Stimulated activated CD8-positive, alpha-beta memory T cell treated with anti-CD3 and anti-CD28 coated beads, Interleukin-12 subunit alpha, Interleukin-12 subunit beta, amount 100 ng/mL, for 24 hours (primary cell): ENCODE results near the gene STRIP1.
"Not testable (repeated sequence)": the region's sequence is repeated elsewhere in the genome, so short reads cannot be mapped to it uniquely, and the experiment has no call there.

ENCODE experiments used
- DNase-seq: peaks from one replicate; pipeline ENCODE4 v3.0.0-alpha.2; 2020; ENCODE audit errors: extremely low read depth

Gene STRIP1

DNA sequence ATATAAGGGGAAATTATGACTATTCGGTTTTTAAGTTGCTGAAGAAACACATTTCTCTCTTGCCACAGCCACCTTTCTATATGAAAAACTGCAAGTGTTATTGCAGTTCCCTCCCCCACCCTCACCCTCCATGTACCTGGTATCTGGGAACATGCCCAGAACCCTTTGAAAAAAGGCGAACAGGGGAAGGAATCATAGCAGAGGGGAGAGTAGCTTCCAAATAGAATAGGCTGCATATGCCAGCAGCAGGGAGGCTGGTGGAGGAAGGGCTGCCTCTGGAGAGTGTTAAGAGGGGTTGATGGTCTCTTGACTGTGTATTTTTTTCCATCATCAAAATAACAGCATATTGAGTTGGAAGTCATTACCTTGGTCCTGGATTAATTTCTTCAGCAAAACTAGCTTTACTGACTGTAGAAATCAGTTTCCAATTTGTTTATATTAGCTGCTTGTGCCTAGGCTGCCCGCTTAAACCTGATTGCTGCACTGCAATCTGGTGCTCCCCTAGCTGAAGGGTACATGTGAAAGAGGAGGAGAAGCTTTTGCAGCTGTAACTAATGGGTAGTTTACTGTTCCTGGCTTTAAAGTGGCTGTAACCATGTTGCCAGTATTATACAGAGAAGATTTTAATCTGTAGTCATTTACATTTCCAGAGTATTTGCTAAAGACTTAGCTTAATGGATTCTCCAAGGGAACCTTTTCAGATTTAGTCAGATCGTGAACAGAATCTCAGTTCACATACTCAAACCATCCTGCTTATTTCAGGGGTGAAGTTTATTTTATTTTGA is 27.2 kb upstream of the STRIP1 start:
- DNase-seq = no peak

DNA sequence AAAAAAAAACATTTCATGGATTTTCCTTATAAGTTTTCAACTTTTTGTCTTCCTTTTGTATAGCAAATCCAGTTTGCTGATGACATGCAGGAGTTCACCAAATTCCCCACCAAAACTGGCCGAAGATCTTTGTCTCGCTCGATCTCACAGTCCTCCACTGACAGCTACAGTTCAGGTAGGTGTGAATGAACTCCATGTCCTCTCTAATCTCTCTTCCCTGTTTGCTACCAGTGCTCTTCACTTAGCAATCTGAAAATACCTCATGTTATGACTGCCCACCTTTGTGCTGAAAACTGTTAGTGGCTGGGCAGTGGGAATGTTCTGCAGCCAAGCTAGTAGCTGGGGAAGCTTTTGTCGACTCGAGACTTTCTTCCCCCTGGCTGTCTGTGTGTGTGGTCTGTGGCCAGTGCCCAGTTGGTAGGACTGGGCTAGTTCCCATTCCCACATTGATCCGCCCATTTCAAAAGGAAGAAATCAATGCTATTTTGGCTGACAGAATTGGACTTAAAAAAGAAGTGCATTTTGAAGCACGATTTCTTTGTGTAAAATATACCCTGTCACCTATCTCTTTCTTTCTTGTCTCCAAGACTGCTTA is 25.4 kb upstream of the STRIP1 start:
- DNase-seq = no peak

DNA sequence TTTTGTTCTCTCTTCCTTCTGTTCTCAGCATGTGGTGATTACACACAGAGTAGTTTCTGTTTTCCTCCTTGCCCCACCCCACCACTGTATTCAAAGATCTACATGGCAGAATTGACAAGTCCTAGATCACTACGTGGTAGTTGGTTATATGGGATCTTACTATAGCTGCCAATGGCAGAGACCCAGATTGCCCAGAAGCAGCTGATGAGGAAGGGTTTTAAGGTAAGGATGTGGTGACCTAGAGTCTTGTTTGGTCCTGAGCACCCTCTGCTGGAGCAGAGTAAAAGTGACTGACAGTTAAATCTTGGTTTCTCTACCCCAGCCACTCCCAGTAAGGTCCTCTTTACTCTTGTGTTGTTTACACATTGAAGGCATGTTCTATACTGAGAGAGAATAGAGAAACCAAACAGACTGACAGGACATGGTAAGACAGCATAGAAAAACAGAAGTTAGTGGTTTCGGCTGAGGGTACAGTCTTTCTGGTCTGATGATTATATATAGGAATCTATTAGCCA is 22.8 kb upstream of the STRIP1 start:
- no peak for DNase-seq

DNA sequence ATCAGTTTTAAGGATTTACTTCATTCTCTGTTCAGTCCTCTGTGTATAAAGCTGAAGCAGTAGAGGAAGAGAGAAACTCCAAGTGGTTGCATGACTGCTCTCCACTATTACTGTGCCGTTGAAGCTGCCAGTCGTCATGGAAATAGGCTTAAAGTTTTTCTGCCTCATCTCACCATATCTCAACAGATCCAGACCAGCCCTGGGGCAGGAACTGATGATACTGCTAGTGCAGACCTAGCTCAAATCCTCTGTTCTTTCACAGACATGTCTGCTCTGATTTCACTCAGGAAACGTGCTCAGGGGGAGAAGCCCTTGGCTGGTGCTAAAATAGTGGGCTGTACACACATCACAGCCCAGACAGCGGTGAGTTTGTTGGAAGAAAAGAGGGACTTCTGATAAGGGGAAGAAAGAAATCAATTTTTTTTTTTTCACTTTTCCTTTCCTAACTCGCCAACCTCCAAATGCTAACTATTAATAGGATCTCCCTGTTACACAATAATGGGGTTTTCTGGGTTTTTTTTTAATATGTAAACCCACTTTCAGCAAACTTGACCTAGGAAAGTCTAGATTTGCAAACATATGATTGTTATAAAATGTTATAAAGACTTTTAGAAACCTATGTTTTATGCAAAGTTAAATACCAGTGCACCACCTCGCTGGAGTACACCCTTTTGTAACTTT is 22.2 kb upstream of the STRIP1 start:
- no peak for DNase-seq

DNA sequence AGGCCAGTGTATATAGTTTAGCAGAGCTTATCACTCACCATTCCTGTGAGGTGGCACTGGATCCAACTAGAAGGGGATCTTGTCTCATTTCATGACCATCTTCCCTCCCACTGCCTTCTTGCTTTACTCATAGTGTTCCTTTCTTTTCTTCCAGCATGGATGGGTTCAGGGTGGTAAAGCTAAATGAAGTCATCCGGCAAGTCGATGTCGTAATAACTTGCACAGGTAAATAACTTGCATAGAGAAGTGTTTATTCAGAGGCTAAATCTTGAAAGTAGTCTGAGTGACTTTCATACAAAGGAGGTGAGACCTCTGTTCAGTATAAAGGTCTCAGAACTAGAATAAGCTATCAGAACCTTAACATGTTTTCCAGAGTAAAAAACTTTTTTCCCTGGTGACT is 16.6 kb upstream of the STRIP1 start:
- no peak for DNase-seq

DNA sequence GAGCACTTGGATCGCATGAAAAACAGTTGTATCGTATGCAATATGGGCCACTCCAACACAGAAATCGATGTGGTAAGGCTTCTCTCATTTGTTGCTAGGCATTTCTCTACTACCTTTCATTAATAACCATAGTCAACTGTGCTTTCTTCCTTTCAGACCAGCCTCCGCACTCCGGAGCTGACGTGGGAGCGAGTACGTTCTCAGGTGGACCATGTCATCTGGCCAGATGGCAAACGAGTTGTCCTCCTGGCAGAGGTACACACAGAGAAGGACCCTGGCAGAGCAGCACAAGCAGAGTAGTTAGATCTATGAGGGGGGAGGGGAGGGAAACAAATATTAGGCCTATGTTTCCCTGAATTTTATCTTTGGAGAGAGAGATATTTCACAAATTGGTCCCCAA is 16.0 kb upstream of the STRIP1 start:
- no peak for DNase-seq

DNA sequence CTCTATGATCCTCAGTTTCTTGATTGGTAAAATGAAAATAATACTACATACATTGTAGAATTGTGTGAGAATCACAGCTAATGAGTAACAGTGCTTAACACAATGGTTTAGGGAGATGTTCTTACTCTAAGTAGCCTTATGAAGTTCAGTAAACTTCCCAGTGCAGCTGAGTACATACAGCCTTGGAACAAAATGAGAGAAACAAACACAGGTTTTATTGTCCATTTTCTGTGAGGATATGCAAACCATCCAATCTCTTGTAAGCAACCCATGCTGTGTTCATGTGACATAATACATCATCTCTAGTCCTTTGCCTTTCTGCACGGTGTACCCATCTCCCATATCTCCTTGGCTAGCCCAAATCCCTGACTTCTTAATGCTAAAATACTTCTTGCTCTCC is 14.7 kb upstream of the STRIP1 start:
- no peak for DNase-seq

DNA sequence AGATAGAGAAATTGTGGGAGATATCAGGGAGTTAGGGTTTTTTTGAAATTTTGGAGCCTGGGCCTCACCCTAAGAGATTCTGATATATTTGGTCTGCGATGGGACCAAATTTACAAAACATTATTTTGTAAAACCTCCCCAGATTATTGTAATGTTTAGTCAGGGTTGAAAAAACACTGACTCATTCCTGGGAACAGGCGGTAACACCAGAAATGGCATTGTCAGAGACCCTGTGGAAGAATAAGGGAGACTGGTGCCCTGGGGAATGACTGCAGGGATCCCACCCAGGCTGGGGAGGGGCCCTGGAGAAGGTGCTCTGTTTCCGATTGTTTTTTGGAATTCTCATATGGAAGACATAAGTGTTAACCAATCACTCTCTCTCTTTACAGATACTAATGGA is 13.1 kb upstream of the STRIP1 start:
- no peak for DNase-seq

DNA sequence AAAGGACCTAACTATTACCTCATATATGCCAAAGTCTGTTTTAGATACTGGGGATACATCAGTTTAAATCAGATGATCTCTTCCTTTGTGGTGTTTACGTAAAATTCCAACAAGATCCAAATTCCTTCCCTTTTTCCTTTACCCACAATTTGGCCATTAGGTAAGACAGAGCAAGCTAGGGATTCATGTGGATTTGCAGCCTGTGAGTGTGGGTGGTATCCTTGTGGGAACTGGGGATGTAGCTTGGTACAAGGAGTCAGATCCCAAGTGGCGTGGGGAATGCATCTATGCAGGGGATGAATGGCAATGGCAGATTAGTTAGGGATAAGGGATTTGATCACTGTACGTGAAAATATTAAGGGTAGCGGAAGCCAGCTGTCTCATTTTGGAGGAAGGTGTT is 9.8 kb upstream of the STRIP1 start:
- DNase-seq = no peak

DNA sequence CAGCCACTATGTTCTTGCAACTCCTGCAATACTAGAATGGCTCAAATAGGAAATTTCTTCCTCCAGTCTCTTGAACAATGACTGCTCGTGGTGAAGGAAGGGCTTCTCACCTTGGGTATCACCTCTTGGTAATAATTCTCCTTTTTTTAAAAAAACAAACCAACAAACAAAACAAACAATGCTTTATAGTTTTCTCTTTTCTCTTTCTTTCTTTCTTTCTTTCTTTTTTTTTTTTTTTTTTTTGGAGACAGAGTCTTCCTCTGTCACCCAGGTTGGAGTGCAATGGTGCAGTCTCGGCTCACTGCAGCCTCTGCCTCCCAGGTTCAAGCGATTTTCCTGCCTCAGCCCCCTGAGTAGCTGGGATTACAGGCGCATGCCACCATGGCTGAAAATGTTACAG is 3.7 kb upstream of the STRIP1 start:
- not testable (repeated sequence) for DNase-seq

DNA sequence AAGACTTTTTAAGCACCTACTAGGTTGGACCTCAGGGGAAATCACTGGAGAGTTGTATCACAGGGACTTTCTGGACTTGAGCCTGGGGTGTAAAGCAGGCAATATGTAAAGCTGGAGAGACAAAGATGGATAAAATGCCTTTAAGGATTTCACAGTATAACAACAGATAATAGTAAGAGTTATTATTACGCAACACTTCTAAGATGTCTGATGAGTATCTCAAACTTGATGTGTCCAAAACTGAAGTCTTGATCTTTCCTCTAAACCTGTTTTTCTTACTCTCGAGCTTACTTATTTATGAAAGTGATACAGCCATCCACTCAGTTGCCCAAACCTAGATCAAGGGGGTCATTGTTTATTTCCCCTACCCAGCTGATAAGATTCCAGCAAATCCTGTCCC is 2.1 kb upstream of the STRIP1 start:
- no peak for DNase-seq

DNA sequence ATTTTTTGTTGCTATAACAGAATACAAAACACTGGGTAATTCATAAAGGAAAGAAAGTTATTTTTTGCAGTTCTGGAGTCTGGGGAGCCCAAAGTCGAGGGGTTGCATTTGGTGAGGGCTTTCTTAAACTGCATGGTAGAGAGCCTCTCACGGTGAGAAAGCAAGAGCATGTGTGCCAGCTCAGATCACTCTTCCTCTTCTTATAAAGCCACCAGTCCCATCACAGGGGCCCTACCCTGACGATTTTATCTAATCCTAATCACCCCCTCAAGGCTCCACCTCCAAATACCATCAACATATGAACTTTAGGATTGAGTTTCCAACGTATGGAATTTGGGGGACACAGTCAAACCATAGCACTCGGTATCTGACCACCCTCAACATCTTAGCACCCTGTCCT is 1.0 kb upstream of the STRIP1 start:
- no peak for DNase-seq

DNA sequence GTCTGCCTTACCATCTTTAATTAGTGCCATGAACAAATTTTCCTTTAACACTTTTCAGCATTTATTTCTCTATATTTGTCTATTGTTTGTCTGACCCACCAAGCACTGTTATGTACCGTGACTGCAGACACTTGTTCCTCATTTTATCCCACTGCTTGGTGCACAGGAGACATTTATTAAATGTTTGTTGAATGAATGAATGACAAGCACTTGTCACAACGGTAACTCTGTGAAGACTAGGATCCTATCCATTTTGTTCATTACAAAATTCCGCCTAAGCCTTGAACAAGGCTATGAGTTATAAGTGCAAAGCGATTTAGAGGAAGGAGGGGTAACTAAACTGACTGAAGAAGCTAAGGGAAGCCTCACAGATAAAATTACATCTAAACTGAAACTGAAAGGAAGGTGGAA is 379 bp upstream of the STRIP1 start:
- no peak for DNase-seq

DNA sequence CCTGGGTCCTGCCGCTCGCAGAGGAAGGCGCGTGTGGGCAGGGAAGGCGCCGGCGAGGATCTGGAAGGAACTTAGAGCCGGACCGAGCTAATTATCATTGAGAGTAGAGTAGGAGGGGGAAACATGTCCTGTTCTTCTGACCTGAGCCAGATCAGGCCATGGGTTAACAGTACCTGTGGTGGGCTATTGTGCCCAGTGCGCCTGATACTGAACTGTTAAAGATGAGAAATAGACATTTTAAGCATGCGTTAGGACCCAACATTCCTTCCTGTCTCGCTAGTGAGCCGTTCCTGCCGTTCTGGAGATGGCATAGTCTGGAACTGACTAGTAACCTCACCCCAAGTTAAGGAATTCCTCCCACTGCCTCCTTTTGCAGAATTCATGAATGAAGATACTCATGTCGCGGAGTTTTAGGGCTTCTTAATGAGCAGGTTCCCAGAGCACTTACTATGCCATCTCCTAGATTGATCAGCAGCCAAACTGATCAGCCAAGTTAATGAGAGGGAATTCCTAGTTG is 870 bp downstream of the STRIP1 start:
- DNase-seq = no peak

DNA sequence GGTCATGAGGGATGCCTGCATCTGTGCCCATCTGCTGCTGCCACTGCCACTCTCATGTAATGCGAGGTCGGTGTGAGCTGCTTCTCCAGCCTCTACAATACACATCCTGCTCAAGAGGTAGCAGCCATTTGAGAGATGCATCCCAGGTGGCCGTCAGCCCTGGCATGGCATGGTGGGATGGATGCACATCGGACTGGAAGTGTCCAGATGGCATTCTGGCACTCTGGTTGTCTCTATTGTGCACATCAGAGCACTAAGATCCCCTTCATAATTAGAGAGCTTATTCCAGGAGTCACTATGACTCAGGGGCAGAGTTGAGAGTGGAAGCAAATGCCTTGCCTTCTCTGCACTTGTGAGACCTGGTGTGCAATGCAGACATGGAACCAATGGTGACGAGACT is 3.8 kb downstream of the STRIP1 start:
- no peak for DNase-seq

DNA sequence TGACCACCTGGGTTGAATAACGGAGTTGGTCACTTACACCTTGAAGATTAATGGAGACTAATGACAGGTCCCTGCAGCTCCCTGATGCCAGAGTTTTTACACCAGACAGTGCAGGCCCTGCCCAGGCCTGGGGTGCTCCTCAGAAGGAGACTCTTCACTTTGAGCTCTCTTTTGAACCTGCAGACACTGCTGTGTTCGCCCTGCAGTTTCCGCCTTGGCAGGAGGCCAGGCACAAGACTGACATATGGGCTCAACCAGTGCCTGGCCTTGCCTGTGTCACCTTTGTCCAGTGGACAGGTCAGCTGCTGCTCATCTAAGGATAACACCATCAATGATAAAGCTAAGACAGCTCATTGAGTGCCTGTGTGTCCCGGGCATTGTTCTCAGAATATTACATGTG is 5.2 kb downstream of the STRIP1 start:
- DNase-seq = no peak

DNA sequence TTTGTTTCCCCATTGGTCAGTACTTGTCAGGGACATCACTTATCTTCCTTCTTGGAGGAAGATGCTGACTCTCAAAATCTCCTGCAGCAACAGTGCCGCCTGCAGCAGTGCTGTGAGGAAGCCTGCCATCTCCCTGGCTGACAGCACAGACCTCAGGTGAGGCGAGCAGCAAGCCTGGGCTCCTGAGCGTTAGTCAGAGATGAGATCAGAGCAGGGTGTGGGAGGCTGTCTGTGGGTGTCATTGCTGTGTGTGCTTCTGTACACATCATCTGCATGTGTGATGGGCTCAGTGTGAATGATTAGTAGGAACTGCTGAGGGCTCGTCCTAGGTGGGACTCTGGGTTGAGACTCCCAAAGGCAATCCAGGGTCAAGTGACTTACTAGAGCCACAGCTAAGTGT is 6.1 kb downstream of the STRIP1 start:
- no peak for DNase-seq

DNA sequence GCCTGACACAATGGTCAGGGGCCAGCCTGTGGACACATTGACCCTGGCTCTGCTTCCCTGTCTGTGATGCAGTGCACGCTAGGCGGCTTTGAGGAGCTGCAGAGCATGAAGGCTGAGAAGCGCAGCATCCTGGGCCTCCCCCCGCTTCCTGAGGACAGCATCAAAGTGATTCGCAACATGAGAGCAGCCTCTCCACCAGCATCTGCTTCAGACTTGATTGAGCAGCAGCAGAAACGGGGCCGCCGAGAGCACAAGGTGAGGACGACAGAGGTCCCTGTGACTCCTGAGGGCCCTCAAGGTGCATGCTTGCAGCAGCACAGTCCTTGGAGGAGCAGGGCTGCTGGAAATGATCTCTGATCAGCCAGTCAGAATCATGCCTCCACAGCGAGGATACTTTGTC is 8.6 kb downstream of the STRIP1 start:
- DNase-seq = no peak

DNA sequence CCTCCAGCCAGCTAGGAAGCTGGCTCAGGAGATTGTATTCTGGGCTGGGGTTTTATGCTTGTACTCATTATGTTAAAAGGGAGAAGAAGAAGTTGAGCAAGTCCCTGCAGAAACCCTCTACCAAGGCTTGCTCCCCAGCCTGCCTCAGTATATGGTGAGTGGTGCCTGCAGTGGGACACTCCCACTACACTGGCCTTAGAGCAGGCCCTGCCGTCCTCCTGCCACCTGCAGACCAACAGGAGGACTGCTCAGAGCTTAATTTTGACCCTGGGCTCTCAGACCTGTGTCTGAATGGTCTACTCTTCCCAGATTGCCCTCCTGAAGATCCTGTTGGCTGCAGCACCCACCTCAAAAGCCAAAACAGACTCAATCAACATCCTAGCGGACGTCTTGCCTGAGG is 13.0 kb downstream of the STRIP1 start:
- no peak for DNase-seq

DNA sequence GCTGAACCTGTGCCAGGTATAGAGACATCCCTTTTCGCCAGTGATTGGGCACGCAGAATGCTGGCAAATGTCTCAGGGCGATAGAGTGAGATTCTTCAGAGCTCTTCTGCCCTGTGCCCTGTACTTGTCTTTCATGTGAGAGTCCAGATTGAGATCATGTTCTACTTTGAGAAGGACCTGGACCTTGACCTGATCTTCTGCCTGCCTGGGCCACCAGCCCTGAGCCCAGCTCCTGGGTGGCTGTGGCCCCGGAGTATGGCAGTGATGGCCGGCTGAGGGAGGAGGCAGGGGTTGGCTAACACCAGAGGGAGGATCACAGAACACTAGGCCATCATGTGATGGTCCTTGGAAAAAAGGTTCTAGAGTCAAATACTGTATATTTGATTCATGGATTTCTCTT is 13.8 kb downstream of the STRIP1 start:
- no peak for DNase-seq

DNA sequence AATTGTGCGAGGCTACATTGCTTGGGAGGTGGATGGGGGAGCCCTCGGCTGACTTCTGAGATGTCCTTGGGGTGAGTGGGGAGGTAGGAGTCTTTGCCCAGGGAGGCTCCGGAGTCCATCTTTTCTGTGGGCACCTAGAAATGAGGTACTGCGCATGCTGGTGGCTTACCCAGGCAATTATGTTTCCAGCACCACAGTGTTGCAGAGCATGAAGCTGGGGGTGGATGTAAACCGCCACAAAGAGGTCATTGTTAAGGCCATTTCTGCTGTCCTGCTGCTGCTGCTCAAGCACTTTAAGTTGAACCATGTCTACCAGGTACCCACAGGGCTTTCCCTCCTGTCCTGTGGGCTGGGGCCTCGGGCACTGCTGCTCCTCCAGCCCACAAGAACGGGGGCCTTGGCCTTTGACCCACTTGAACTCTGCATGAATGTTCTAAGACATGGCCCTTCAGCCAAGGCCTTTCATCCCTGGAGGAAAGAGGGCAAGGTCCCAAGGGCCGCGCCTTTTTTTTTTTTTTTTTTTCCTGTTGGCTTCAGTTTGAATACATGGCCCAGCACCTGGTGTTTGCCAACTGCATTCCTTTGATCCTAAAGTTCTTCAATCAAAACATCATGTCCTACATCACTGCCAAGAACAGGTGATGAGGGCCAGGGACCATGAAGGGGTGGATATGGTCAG is 14.6 kb downstream of the STRIP1 start:
- DNase-seq = no peak
